GM12801 (cell line): Measurements from ENCODE around the gene SYK.

Source experiments
- TF ChIP-seq, protein P1 (sequence below): IDR thresholded peaks from one replicate; pipeline ENCODE4 v1.5.1; 2011; ENCODE audit warnings: control low read depth; ENCODE audit not compliant: insufficient read length; ENCODE audit errors: extremely low read depth

The SYK gene

DNA sequence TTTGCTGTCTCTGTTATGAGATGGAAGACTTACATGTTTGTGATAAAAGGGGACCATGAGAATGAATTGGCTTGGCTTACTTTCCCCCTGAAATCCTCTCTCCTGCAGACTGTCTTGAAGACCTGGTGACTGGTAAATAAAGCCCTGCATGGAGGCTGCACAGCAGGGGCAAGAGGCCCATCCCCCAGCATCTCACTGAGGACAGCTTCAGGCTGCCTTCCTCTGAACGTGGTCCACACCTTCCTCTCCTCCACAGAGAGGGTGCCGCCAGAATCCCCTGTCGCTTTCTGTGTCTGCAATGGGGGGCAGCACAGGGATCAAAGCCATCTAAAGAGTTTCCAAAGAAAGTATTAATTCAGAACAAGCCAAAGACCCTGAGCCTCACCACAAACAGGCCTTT, 94.6 kb downstream of the SYK start:
- TF ChIP-seq, protein P1, sequence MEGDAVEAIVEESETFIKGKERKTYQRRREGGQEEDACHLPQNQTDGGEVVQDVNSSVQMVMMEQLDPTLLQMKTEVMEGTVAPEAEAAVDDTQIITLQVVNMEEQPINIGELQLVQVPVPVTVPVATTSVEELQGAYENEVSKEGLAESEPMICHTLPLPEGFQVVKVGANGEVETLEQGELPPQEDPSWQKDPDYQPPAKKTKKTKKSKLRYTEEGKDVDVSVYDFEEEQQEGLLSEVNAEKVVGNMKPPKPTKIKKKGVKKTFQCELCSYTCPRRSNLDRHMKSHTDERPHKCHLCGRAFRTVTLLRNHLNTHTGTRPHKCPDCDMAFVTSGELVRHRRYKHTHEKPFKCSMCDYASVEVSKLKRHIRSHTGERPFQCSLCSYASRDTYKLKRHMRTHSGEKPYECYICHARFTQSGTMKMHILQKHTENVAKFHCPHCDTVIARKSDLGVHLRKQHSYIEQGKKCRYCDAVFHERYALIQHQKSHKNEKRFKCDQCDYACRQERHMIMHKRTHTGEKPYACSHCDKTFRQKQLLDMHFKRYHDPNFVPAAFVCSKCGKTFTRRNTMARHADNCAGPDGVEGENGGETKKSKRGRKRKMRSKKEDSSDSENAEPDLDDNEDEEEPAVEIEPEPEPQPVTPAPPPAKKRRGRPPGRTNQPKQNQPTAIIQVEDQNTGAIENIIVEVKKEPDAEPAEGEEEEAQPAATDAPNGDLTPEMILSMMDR, result no peak

DNA sequence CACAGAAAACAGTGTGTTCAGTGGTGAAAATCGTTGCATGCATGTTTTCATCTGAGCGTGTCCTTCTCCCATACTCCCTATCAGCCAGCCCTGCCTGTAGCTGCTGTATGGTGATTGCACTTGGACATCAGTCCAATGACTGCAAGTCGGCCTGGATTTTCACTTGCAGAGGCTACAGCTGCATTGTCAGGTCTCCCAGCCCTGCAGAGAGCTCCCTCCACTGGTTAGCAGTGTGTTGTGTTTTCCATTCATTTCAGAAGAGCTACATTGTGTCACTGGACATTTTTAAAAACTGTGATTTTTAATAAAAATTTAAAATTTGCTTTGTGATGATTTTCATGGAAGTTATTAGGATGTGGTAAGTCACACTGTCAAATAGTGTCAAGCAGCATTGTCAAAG, 96.6 kb downstream of the SYK start:
- TF ChIP-seq, protein P1, result no peak

DNA sequence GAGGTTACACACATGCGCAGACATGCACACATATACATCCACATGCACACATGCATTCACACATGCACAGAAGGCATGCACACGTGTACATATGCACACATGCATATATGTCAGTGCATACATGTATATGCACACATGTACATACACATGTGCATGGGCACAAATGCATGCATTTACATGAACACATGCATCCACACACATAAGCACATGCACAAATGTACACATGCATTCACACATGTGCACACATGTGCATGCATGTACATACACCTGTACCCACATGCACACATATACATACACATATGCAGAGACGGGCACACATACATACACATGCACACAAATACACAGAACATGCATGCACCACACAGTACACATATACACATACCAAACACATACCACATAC, 97.7 kb downstream of the SYK start:
- TF ChIP-seq, protein P1, result no peak

DNA sequence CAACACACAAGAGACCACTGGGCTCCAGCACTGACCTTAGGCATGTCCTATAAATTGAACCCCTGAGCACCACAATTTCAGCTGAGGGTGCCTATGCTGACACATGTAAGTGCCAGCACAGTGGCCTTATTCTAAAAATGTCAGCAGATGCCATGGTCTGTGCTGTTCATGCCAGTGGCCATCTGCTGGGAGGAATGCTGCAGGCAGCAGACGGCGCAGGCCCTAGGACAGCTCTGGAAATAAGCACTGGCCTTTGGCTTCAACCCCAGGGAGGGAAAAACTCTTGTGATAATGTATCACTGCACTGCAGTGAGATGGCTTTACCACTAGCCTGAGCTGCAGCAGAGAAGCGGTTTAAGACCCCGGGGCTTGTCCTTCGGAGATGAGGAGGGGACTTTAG, 98.5 kb downstream of the SYK start:
- TF ChIP-seq, protein P1, result no peak

DNA sequence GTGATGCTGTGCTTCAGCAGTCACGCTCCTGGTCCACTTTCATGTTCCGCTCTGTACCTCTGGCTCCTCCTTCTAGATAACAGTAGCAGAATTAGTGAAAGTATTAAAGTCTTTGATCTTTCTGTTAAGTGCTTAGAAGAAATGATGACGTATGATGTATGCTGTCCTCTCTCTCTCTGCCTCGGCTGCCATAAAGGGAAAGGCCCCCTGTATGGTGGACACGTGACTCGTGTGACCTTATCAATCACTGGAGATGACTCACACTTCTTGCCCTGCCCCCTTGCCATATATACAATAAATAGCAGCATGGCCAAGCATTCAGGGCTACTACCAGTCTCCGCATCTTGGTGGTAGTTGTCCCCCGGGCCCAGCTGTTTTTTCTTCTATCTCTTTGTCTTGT, 100.3 kb downstream of the SYK start:
- TF ChIP-seq, protein P1, result no peak

DNA sequence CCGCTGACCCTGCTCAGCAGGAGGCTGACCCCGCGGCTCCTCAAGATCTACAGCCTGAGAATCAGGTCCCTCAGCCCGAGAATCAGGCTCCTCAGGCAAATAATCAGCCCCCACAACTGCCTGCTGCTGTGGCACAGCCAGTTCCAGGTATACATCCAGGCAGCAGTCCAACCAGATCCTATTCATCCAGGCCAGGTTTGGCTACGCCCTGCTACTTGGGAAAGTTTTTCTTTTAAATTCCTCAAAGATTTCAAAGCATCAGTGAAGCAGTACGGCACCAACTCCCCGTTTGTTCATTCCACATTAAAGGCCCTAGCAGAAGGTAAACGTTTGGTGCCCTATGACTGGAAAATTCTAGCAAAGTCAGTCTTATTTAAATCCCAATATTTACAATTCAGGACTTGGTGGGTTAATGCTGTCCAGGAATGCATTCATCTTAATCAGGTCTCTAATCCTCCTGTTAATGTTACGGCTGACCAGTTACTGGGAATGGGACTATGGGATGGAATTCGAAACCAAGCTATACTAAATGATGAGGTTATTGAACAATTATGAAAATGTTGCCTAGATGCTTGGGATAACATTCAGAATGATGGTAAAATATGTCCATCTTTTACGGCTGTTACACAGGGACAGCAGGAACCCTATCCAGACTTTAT, 102.3 kb downstream of the SYK start:
- TF ChIP-seq, protein P1, result no peak

DNA sequence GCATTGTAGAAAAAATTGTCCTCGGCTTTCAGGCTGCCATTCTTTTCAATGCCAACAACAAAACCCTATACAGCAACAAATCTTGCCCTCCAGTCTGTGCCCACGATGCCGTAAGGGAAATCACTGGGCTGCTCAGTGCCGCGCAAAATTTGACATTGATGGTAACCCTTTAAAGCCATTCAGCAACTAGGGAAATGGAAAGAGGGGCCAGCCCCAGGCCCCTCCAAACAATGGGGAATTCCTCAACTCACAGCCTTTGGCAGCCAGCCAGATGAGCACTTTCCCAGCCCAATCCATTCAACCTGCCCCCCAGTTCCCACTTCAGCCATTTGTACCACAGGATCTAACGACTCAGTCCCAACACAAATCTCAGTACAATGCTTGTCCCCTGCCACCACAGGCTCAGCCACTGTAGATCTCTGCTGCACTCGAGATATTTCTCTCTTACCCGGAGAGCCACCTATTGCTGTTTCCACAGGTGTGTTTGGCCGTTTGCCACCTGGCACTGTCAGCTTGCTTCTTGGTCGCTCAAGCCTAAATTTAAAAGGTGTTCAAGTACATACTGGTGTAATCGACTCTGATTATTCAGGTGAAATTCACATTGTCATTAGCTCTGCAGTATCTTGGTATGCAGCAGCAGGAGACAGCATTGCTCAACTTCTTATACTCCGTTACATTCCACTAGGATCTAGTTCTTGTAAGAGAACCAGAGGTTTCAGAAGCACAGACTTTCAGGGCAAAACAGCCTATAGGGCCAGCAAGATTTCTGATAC, 103.3 kb downstream of the SYK start:
- TF ChIP-seq, protein P1, result no peak
